HG03175 (cell line): Measurements from ENCODE around the gene CAPZA2.

ENCODE experiments used
- ATAC-seq: cut with Tn5 transposase; IDR thresholded peaks from one replicate; pipeline ENCODE4 v1.9.1; 2021; ENCODE audit warnings: mild to moderate bottlenecking, moderate library complexity; ENCODE audit not compliant: unreplicated experiment

The CAPZA2 gene

DNA sequence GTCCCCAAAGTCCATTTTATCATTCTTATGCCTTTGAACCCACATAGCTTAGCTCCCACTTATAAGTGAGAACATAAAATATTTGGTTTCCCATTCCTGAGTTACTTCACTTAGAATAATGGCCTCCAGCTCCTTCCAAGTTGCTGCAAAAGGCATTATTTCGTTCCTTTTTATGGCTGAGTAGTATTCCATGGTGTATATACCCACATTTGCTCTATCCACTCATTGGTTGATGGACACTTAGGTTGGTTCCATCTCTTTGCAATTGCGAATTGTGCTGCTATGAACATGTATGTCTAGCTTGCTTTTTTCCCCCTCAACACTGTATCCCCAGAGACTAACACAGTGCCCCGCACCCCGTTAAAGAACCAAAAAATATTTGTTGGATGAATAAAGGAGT is 670 bp upstream of the CAPZA2 start:
- ATAC-seq = no peak

DNA sequence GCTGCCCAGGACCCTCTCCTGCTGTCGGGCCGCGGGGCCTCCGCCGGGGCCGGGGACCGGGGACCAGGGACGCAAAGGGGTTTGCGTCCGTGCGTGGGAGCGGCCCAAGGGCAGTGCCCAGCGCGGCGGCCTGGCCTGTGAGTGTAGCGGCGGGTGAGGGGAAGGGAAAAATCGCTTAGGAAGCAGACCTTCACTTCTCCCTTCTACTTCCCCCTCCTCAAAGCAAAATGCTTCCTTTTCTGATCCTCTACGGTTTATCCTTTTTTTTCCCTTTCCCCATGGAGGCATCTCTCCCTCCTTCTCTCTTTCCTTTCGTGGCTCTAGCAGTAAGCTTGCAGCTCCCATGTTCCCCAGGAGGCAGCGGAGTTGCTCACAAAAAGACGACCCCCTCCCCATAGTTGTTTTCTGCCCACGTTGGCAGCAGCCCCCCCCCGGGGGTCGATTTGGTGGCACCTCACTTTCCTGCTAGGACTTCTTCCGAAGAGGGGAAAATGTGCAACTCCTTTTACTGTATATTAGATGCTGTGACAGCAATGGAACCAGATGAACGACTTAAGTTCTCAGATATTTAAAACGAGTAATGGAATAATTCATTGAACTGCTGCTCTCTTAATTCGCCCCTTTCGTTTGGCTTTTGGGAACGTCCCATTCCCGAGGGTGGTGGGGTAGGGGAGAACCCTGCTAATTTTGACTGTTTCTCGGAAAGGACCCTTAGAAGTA is 724 bp downstream of the CAPZA2 start:
- no peak for ATAC-seq

GRCh38 chr7:116863936-116864500 is 1.6 kb downstream of the CAPZA2 start:
- ATAC-seq = no peak

- ATAC-seq = no peak
Measured at GRCh38 chr7:116871061-116871700, 8.8 kb downstream of the CAPZA2 start.

DNA sequence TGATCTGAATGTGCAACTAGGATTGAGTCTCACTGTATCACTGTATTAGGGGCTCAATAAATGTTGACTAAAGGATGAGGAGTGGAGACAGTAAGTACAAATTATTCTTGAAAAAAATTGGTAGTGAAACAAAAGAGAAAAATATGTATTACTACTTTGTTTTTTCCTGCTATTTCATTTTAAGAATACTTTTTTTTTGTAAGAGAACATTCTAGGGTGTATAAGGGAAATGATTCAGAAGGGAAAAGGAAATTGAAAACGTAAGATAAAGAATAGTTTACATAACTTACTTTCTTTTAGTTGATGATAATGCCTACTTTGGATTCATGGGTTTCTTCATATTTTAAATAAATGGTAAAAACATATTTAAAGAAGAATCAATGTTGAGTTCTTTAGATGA is 9.6 kb downstream of the CAPZA2 start:
- no peak for ATAC-seq

DNA sequence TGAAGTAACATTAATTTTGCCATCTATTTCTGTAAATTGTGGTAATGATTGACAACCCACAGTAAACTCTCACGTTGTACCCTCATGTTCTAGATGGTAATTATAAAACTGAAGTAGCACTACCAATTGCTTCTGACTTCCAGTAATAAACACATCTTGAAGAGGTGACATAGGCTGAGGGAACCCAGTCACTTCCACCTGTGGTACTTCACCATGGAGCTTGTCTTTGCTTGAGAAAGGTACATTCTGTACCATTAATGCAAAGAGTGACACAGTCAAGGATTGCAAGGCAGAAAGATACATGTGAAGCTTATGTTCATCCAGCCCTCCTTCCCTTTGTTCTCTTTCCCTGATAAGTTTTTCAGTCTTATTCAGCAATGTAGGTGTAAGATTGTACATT is 11.2 kb downstream of the CAPZA2 start:
- ATAC-seq = no peak

GRCh38 chr7:116876664-116877442 is 14.5 kb downstream of the CAPZA2 start:
- ATAC-seq = no peak

DNA sequence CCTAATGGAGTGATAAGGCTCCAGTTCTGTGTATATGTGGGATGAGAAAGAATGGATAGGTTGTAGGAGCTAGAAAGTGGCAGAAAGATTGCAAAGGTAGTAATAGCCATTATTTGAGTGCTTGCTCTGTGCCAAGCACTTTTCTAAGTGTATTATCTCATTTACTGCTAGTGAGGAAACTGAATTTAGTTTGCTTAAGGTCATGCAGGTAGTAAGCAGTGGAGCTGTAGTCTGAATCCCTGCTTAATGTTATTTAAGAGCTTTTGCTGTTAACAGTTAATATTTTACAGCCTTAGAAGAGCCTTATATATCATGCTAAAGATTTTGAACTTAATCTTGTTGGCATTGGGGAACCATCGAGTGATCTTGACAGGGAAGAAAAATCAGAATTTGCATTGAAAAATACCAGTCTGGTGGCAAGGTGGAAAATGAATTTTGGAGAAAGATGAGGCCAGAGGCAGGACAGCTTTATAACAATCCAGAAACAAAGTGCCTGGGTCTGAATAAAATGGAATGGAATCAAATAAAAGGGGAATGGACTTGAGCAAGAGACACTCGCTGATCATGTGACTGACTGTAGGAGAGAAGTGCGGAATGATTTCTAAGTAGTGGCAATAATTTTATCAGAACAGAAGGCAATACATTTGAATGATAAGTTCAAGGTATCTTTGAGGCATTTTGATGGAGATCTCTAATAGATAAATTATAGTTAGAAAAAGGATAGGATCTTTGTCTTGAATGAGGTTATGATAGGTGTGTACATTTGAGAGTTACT is 15.2 kb downstream of the CAPZA2 start:
- no peak for ATAC-seq

DNA sequence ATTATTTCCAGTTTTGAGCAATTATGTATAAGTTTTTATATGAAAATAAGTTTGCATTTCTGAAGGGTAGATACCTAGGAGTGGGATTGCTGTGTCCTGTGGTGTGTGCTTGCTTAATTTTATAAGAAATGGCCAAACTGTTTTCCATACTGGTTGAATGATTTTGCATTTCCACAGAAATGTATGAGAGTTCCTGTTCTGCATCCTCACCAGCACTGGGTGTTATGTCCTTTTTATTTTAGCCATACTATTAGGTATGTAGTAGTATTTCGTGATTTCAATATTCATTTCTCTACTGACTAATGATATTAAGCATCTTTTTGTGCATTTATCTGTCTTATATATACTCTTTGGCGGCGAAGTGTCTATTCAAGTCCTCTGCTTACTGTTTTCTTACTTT is 22.3 kb downstream of the CAPZA2 start:
- no peak for ATAC-seq

DNA sequence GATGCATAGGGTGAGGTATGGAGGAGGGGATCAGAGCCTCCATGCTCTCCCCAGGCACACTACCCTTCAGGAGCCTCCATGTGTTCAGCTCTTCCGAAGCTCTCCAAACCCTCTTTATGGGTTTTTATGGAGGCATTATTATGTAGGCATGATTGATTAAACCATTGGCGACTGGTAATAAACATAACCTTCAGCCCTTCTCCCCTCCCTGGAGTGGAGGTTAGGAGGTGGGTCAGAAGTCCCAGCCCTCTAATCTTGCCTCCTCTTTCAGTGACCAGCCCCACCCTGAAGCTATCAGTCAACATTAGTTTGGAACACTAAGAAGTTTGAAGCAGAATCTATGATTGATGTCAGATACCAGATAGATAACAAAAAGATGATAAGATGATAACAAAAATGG is 23.3 kb downstream of the CAPZA2 start:
- ATAC-seq = no peak

GRCh38 chr7:116886543-116887156 is 24.3 kb downstream of the CAPZA2 start:
- ATAC-seq = no peak

GRCh38 chr7:116888895-116889294 is 26.5 kb downstream of the CAPZA2 start:
- ATAC-seq = no peak

GRCh38 chr7:116895849-116896248 is 33.5 kb downstream of the CAPZA2 start:
- no peak for ATAC-seq

GRCh38 chr7:116897661-116898060 is 35.3 kb downstream of the CAPZA2 start:
- ATAC-seq = no peak

DNA sequence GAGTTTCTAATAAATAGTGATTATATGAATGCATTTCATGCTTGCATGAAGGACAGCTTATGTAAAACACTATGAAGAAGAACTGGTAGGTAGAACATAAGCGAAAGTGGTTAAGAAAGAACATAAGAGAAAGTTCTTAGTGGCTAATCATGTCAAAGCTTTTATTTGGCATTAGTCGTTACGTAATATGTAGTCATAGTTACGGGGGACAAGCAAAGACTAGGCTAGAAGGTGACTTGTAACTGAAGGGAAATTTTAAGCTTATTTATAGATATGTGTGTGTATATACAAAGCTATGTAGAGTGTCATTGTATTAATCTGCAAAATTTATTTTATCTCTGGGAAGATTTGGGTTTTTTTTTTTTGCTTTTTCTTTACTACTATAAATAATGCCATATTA is 36.9 kb downstream of the CAPZA2 start:
- ATAC-seq = no peak

DNA sequence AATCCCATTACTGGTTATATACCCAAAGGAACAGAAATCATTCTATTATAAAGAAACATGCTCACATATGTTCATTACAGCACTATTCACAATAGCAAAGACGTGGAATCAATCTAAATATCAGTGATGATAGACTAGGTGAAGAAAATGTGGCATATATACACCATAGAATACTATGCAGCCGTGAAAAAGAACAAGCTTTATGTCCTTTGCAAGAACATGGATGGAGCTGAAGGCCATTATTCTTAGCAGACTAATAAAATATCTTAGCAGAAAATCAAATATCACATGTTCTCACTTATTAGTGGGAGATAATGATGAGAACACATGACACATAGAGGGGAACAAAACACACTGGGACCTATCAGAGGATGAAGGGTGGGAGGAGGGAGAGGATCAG is 38.8 kb downstream of the CAPZA2 start:
- ATAC-seq = no peak

DNA sequence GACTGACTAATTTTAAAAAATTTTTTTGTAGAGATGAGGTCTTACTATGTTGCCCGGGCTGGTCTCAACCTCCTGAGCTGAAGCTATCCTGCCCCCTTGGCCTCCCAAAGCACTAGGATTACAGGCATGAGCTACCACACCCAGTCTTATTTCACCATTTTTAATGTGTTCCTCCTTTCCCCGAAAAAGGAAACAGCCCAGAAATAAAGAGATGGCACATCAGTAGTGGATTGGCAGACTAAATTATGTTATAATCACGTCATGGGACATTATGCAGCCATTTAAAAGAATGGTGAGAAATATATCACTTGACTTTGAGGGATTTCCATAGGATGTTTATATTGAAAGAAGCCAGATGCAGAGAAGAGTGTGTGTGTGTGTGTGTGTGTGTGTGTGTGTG is 40.5 kb downstream of the CAPZA2 start:
- no peak for ATAC-seq

DNA sequence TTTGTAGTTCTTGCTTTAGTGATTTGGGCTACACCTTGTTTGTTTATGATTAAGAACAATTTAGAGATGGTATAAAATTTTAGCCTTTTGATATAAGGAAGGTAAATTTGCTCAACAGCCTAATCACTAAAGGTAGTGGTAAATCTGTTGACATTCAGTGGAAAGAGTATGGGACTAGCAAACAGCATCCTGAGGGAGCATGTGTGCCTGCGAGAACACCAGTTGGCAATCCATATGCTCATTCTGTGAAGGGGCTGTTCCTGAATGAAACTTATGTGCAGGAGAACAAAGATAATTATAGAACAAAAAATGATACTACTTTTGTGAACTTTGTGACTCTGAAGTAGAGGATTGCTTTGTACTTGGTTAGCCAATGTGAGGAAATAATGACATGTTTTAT is 44.0 kb downstream of the CAPZA2 start:
- no peak for ATAC-seq

DNA sequence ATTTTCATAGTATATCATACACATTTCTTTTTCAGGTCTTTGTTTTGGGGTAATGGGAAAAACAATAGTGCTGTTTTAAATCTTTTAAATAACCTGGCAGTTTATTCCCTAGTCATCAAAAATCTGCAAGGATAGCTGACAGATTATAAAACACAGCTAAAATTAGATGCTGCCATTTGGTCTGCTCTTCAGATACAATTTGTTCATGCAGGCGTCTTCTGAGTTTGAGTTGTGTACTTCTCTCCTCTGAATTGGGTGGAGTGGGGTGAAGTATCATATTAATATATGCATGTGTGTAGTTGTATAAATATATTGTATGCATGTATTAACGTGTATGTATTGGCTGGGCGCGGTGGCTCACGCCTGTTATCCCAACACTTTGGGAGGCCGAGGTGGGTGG is 48.0 kb downstream of the CAPZA2 start:
- no peak for ATAC-seq

DNA sequence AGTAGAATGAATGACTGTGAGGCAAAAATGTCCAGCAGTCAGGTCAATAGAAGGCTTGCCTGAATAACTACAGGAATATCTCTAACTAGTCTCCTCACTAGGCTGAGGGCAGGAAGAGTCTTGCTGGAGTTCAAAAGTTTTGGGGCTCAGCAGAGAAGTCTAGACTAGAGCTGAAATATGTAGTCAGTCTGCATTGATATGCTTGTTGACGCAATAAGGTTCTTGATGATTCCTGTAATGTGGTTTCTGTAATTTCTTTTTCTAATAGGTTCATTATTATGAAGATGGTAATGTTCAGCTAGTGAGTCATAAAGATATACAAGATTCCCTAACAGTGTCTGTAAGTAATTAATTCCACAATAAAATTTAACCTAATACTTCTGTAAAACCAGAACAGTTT is 49.4 kb downstream of the CAPZA2 start:
- ATAC-seq = no peak
